HG03457 (cell line): ENCODE data around the gene OR4L1.
"Not testable (repeated sequence)": the region's sequence is repeated elsewhere in the genome, so short reads cannot be mapped to it uniquely, and the experiment has no call there.

Experiments used
- ATAC-seq: cut with Tn5 transposase; IDR thresholded peaks from one replicate; pipeline ENCODE4 v1.9.1; 2021; ENCODE audit warnings: moderate number of reproducible peaks; ENCODE audit not compliant: unreplicated experiment

Gene OR4L1

GRCh38 chr14:20059745-20060144 is at the start of gene OR4L1:
Gene OR4L1, plus strand, starts transcription at chr14:20060045. Its CDS starts 0 bp downstream, at chr14:20060045.
- no peak for ATAC-seq

DNA sequence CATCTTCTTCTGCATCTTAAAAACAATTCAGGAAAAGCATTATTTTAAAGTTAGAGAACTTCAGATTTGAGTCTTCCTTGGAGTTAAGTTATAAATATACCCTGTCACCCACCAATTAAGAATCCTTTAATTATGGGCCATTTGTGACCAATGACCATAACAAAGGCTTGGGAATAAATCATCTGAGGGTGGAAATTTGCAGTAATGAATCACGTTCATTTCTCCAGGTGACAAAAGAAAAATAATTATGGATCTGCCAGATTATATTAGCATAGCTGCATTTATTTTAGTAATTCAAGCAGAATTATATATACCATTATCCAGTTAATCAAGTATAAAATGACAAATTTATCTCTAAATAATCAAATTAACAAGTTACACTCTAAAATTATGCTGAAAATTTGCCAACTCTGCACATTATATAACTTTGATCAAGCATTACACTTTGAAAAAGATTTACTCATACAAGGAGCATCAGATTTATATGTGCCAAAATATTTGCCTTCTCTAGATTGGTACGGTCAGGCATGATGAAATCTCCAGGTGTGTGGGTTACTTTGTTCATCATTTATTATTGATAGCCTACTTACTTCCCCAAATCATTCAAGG is 40.5 kb upstream of the OR4L1 start, which contains the start of gene OR4K14:
Gene OR4K14 (minus strand): TSS at position 51 of the 609 bp plus-strand sequence. CDS start 4,114 bp downstream, outside the sequence.
- no peak for ATAC-seq

DNA sequence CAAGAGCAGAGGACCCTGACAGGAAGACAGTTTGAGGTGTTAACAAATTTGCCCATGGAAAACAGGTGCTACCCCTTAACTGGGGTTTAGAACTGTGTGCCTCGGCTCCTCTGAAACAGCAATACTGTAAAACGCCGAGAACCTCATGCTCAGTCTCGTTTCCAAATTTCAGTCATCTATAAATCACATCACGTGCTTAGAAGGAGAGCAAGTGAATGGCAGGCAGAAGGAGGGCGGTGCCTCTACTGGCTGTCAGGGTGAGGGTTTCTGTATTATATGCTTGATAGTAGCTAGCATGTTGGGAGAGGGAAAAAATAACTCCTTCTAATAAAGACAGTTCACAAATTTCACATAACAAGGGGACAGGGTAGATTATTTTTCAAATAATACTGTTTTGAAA is 28.8 kb upstream of the OR4L1 start:
- no peak for ATAC-seq

DNA sequence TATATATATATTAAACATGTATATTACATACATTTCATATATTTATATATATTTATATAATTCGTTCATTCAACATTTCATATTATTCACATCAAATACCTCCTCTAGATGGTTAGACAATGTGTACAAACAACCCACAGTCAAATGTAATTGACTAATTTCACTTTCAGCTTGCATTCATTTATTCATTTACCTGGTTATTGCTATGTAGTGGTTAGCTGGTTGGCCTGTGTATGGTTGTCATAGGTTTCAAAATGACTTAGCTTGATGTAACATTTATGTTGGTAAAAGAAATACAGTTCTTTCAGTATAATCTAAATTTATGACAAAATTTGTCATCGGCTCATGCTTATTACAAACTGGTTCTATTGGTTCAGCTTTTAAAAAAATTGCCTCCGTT is 24.4 kb upstream of the OR4L1 start:
- ATAC-seq = no peak

GRCh38 chr14:20035938-20036337 is 23.9 kb upstream of the OR4L1 start, which contains the start of gene OR4K13:
Gene OR4K13, minus strand, starts transcription at chr14:20036038. Its CDS starts 1,280 bp downstream, at chr14:20034758.
- no peak for ATAC-seq

DNA sequence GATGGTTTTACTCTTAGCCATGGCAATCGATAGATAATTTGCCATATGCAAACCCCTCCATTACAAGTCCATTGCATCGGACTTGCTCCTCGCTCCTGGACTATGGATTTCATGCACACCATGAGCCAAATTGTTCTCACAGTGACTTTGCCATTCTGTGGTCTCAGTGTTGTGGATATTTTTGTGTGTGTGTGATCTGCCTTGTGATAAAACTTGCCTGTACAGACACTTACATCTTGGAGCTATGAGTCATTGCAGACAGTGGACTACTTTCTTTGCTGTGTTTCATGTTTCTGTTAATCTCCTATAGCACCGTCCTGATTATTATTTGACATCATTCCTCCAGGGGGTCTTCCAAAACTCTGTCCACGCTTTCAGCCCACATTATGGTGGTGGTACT is 15.6 kb upstream of the OR4L1 start:
- no peak for ATAC-seq

GRCh38 chr14:20048202-20048601 is 11.6 kb upstream of the OR4L1 start:
- no peak for ATAC-seq

DNA sequence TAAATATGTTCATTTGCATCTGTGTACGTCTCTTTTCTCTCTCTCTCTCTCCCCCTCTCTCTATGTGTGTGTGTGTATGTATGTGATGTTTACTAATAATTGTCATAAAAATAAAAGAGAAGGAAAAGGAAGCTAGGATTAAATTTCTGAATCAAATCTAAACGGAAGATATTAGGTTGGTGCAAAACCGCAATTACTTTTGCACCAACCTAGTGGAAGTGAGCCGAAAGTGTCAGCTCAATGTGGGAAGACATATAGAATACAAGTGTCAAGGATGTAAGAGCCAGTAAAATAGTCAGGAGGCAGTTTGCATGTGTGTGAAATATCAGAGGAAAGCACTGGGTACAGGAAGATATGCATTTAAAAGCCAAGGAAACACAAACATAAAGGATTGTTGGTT is 32.2 kb downstream of the OR4L1 start:
- no peak for ATAC-seq

DNA sequence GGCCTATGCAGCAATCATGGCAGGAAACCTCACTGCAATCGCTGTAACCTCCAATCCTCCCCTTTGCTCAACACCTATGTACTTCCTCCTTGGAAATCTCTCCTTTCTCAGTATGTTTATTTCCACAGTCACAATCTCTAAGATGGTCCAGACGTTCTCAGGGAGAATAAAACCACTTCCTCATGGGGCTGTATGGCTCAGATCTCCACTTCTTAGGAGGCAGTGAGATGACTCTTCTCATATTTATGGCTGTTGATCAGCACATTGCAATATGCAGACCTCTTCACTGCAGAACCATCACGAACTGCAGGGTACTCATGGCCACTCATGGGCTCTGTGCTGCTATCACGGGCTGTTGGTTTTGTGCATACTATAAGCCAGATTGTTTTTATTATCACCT is 33.6 kb downstream of the OR4L1 start:
- ATAC-seq = no peak

GRCh38 chr14:20098926-20099770 is 39.3 kb downstream of the OR4L1 start:
- not testable (repeated sequence) for ATAC-seq

GRCh38 chr14:20110438-20110837 is 50.6 kb downstream of the OR4L1 start, which contains the start of gene OR4K17:
Gene OR4K17, plus strand, starts transcription at chr14:20110739. Its CDS starts 6,761 bp downstream, at chr14:20117500.
- no peak for ATAC-seq
